ENCODE measurements around the gene MED31. TPM values are rescaled to one million over a fixed set of nuclear protein-coding genes. Genes with fewer than 3 reads are reported as not detected.

The MED31 gene
- not detected for total RNA-seq

DNA sequence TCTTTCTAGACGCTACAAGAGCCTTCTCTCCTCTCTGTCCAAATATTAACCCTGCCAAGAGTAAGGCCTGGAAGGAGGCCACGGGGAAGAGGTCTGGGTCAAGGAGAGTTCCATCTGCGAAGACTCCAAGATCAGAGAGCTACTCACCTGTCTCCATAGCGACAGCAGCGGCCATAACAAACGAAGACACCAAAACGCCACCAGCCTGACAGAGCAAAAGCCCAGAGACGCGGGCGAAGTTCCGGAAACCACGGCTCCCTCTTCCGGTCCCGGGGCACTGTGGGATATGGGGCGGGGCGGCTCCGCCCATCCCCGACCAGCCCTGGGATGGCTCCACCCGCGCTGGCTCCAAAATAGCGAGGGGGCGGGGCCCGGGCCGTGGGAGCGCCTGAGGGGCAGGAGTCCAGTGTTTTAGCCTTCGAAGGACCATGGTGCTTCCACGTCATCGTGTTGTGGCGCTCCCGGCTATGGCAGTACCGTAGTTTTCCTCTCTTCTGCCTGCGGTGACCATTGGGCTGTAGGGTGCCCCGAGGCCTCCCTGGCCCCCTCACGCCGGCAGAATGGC lies at the start of gene MED31, which contains the start of gene C17orf100:
Gene MED31 (minus strand): TSS at position 252 of the 565 bp plus-strand sequence. CDS start 77 bp downstream, at position 175.
Gene C17orf100 (plus strand): TSS at position 409 of the 565 bp plus-strand sequence. CDS start 152 bp downstream, at position 561.
- TF ChIP-seq, protein P1, sequence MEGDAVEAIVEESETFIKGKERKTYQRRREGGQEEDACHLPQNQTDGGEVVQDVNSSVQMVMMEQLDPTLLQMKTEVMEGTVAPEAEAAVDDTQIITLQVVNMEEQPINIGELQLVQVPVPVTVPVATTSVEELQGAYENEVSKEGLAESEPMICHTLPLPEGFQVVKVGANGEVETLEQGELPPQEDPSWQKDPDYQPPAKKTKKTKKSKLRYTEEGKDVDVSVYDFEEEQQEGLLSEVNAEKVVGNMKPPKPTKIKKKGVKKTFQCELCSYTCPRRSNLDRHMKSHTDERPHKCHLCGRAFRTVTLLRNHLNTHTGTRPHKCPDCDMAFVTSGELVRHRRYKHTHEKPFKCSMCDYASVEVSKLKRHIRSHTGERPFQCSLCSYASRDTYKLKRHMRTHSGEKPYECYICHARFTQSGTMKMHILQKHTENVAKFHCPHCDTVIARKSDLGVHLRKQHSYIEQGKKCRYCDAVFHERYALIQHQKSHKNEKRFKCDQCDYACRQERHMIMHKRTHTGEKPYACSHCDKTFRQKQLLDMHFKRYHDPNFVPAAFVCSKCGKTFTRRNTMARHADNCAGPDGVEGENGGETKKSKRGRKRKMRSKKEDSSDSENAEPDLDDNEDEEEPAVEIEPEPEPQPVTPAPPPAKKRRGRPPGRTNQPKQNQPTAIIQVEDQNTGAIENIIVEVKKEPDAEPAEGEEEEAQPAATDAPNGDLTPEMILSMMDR (IDR thresholded peaks at IDR 0.05) = peak in 1 of 3 experiments; percentile 4
- intact Hi-C loops (cut with DNase I) = loop anchor here (1.0 to 10.0 kb wide), 5 partner anchors 11 to 1167 kb away; partner anchors contain the start of genes DERL2, KIAA0753, MIS12 and PIMREG
- peak within 1 kb of the TSS; percentile 73 to 78 for H3K27ac ChIP-seq
- H3K27me3 ChIP-seq = no peaks in the 10 kb centered on the region
- H3K36me3 ChIP-seq = peaks cover 0 to 27% of the 10 kb centered on the region in 2 donors
- peak; percentile 77 to 98 for DNase-seq (ENCODE audit: low spot score in 2 of 2)
- H3K4me3 ChIP-seq = peak within 1 kb of the TSS; percentile 62 to 94
- peaks cover 0 to 5% of the 10 kb centered on the region in 2 donors for H3K9me3 ChIP-seq
- peaks cover 0 to 21% of the 10 kb centered on the region in 2 donors for H3K4me1 ChIP-seq

DNA sequence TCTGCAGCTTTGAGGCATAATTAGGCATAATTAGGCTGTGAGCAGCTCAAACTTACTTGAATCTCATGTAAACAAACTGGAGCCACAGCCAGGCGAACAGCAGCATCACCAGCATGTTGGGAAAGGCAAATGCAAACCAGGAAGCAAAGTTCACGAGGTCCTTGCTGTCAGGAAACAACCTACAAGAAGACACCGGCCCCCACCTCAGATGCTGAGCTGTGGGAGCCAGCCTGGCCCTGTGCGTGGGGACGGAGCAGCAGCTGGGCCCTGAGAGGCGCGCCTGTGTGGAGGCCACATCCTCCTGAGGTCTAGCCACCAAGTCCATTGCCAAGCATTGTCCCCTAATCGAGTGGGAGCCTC lies 49.5 kb upstream of the MED31 start:
- intact Hi-C loops (cut with DNase I) = no loop called here
- H3K4me3 ChIP-seq = no peak overlapping the region

DNA sequence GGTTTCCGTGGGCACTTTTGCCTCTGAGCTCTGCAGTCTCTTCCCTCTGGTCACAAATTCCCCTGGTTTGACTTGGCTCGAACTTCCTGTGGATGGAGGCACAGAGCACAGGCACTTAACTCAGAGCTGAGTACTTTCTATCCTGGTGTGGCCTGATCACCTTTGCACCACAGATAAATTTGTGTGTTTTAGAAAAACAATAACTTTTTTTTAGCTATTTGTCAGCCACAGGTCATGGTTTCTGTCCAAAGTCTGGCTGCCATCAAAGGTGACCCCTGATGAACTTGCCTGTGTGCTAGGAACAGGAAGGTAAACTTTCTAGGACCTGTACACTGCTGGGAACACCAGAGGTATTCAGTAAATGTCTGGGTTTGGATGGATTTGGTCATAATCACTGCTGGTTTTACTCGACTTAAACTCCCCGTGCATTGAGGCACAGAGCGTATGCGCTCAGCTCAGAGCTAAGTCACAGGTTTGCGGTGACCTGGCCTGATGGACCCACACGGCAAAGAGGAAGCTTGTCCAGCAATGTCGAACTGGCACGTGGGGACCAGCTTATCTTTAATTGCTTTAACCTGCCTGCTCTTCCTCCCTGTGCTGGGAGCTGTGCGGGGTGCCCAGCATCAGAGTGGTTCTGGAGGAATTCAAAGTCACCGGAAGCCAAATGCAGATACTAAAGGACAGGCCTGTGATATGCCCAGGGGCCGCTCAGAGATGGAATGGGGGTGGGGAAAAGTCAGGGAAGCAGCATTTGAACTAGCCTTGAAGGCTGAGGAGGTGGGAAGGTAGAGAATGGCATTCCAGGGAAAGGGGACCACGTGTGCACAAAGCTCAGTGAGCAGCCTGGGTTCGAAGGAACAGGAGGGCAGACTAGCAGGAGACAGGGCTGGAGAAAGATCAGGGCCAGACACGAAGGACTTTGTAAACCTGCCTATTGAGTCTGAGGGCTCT lies 48.9 kb upstream of the MED31 start:
- Histone ChIP-seq H3K9me3 (no peaks in the 10 kb centered on the region), H3K36me3 (no peaks in the 10 kb centered on the region), H3K27ac (no peak overlapping the region), H3K4me3 (no peak overlapping the region), H3K27me3 (no peaks in the 10 kb centered on the region), H3K4me1 (no peaks in the 10 kb centered on the region)
- no peak for DNase-seq (ENCODE audit: low spot score in 2 of 2)
- intact Hi-C loops (cut with DNase I) = no loop called here
- TF ChIP-seq, protein P1 (IDR thresholded peaks at IDR 0.05) = no peak

More for the DNA sequence above, 49.5 kb upstream of the MED31 start:
- Histone ChIP-seq H3K36me3 (no peaks in the 10 kb centered on the region), H3K27ac (no peak overlapping the region), H3K9me3 (no peaks in the 10 kb centered on the region), H3K27me3 (no peaks in the 10 kb centered on the region), H3K4me1 (no peaks in the 10 kb centered on the region)
- no peak for DNase-seq (ENCODE audit: low spot score in 2 of 2)
- TF ChIP-seq, protein P1 (IDR thresholded peaks at IDR 0.05) = no peak

DNA sequence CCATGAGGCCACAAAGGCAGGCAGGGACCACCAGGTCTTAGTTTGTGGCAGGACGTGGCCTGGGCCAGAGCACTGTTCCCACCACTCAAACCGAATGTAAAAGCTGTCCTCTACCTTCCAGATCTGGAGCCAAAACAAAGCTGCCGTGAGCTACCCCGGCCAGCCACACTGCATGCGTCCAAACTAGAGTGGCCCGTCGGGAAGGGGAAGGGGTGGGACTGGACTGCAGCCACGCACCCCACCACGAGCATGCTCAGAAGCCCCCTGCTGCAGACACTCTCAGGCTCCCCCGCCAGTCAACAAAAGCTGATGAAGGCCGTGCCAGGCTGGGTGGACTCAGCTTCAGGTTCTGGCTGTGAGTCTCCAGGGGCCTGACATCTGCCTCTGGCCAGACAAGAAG lies 46.6 kb upstream of the MED31 start:
- intact Hi-C loops (cut with DNase I) = no loop called here
- TF ChIP-seq, protein P1 (IDR thresholded peaks at IDR 0.05) = no peak
- Histone ChIP-seq H3K27me3 (no peaks in the 10 kb centered on the region), H3K27ac (no peak overlapping the region), H3K36me3 (no peaks in the 10 kb centered on the region), H3K4me1 (no peaks in the 10 kb centered on the region), H3K4me3 (no peak overlapping the region), H3K9me3 (no peaks in the 10 kb centered on the region)
- DNase-seq (ENCODE audit: low spot score in 2 of 2) = no peak

DNA sequence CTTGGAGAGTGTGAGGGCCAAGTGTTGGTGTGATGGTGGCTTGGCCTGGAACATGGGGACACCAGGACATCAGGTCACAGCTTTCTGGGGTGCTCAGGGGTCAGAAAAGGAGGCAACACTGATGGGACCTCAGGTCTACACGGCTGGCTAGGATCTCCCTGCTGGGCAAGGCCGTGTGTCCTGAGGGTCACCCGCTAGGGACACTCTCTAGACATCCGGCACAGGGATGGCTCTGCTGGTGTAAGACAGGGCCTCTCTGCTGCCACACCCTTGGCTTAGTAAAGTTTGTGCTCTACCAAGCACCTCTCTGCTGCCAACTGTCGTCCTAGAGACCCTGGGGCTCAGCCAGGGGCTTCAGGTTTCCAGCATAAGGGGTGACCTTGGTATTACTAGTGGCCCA lies 45.5 kb upstream of the MED31 start:
- Histone ChIP-seq H3K4me3 (no peak overlapping the region), H3K9me3 (no peaks in the 10 kb centered on the region), H3K27ac (no peak overlapping the region), H3K27me3 (no peaks in the 10 kb centered on the region), H3K36me3 (no peaks in the 10 kb centered on the region), H3K4me1 (no peaks in the 10 kb centered on the region)
- no peak for DNase-seq (ENCODE audit: low spot score in 2 of 2)
- intact Hi-C loops (cut with DNase I) = no loop called here
- TF ChIP-seq, protein P1 (IDR thresholded peaks at IDR 0.05) = no peak
